Ishikawa (cell line): ENCODE measurements around the gene PELI3.

Experiments
- TAF1 ChIP-seq: IDR thresholded peaks from 2 replicates; pipeline ENCODE4 v1.6.1; 2012; ENCODE audit warnings: low read depth, mild to moderate bottlenecking
- TF ChIP-seq, protein P1 (sequence below): IDR thresholded peaks from 2 replicates; pipeline ENCODE4 v1.6.1; 2012
- TF ChIP-seq, protein P2 (sequence below): IDR thresholded peaks from 2 replicates; pipeline ENCODE4 v1.6.1; 2012

DNA sequence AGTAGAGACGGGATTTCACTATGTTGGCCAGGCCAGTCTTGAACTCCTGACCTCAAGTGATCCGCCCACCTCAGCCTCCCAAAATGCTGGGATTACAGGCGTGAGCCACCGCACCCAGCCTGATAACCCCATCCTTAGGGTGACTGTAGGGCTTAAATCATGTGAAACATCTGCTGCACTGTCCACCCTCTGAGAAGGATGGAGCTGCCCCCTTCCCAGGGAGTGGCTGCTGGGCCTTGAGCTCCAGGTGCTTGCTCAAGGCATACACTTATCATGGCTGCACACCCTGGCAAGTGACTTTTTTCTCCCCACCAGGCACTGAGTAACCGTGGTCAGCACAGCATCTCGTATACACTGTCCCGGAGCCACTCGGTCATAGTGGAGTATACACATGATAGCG is 5.3 kb downstream of the PELI3 start:
- TF ChIP-seq, protein P1, sequence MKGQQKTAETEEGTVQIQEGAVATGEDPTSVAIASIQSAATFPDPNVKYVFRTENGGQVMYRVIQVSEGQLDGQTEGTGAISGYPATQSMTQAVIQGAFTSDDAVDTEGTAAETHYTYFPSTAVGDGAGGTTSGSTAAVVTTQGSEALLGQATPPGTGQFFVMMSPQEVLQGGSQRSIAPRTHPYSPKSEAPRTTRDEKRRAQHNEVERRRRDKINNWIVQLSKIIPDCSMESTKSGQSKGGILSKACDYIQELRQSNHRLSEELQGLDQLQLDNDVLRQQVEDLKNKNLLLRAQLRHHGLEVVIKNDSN: no peak
- TF ChIP-seq, protein P2, sequence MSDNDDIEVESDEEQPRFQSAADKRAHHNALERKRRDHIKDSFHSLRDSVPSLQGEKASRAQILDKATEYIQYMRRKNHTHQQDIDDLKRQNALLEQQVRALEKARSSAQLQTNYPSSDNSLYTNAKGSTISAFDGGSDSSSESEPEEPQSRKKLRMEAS: no peak
- TF ChIP-seq TAF1: no peak
